Esophagus muscularis mucosa (tissue), 4 donors: ENCODE results near the gene GOLGA1. TPM values are rescaled to one million over a fixed set of nuclear protein-coding genes. Genes with fewer than 3 reads are reported as not detected.

Experiments used
- DNase-seq: peaks from one replicate; pipeline ENCODE4 v3.0.0-alpha.2; 2017; ENCODE audit errors: extremely low spot score
- H3K27ac ChIP-seq, 4 donors: fragments of 200-600 bp; sonication (generic); replicated peaks in 1 of 4; 1 replicate in 3 of 4; 2 replicates in 1 of 4; pipeline ENCODE4 v1.5.1; 2016 to 2019; ENCODE audit warnings: mild to moderate bottlenecking in 1 of 4
- H3K27me3 ChIP-seq, 4 donors: fragments of 200-600 bp; sonication (generic); one replicate each; pipeline versions ENCODE4 v1.5.1 to v1.6.0; 2016 to 2019
- H3K36me3 ChIP-seq, 4 donors: fragments of 200-600 bp; sonication (generic); one replicate each; pipeline ENCODE4 v1.5.1; 2016 to 2019
- H3K4me1 ChIP-seq, 4 donors: fragments of 200-600 bp; sonication (generic); one replicate each; pipeline ENCODE4 v1.5.1; 2016 to 2019
- H3K4me3 ChIP-seq, 4 donors: fragments of 200-600 bp; sonication (generic); 1 replicate in 2 of 4; 2 replicates in 2 of 4; pipeline ENCODE4 v1.5.1; 2016 to 2019; ENCODE audit warnings: mild to moderate bottlenecking in 4 of 4, moderate library complexity in 1 of 4
- H3K9me3 ChIP-seq, 4 donors: fragments of 200-600 bp; sonication (generic); 1 replicate in 3 of 4; 2 replicates in 1 of 4; pipeline ENCODE4 v1.5.1; 2016 to 2019
- EP300 ChIP-seq: sonication (generic); formaldehyde crosslinking; IDR thresholded peaks from one replicate; pipeline ENCODE4 v1.6.1; 2017; ENCODE audit warnings: antibody characterized with exemption
- POLR2A ChIP-seq: fragments of 450-650 bp; IDR thresholded peaks from one replicate; pipeline ENCODE4 v1.6.1; 2017; ENCODE audit warnings: antibody characterized with exemption, moderate library complexity, mild to moderate bottlenecking, low read depth
- POLR2AphosphoS5 ChIP-seq, 2 donors: sonication (generic); formaldehyde crosslinking; IDR thresholded peaks; one replicate each; pipeline ENCODE4 v1.6.1; 2017; ENCODE audit warnings: antibody characterized with exemption in 2 of 2
- WGBS: methylation state at CpG from one replicate; pipeline ENCODE4 v1.1.5; 2018; 5-methylcytosine and 5-hydroxymethylcytosine counted together
- intact Hi-C: fragments of 100-400 bp; cut with DNase I; formaldehyde crosslinking; loops from one replicate; pipeline ENCODE4 v1.15.1; 2023
- total RNA-seq, 4 donors: library from RNA; depleted of rRNA; stranded (reverse); fragments of >200 nt; gene quantifications; one replicate each; pipeline versions ENCODE4 v1.1.0 to v1.2.1, GENCODE V29; 2016
- TF ChIP-seq, protein P1 (sequence below), 3 experiments: fragments of 200-600 bp in 2 of 3; fragments of 450-650 bp in 1 of 3; sonication (generic) in 2 of 3; IDR thresholded peaks; one replicate each; pipeline ENCODE4 v1.5.1; 2017 to 2019; ENCODE audit warnings: antibody characterized with exemption in 3 of 3, mild to moderate bottlenecking in 2 of 3, moderate library complexity in 1 of 3

Gene GOLGA1
- total RNA-seq, 4 donors from 2014 or later: 22.5 to 26.5 (median 24.7) TPM

DNA sequence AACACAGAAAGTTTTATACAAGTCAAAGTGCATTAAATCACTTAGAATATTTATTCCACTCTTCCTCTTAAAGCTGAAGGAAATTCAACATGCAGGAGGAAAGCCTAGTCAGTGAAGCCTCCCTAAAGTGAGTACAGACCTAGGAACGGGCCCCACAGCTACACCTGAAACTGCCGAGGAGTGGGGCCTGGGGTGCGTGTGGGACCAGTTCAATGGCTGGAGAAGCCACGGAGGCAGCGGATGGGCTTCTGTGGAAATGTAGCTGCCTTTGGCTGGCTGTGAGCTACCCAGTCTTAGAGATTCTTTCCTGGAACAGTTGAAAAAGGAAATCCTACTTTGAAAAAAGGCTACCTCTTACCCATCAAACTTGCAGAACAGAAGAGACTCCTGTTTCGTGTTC lies 62.4 kb downstream of the GOLGA1 start:
- H3K27ac ChIP-seq: no peak overlapping the region
- DNase-seq: no peak
- H3K9me3 ChIP-seq: no peaks in the 10 kb centered on the region
- no peak overlapping the region for H3K4me3 ChIP-seq
- TF ChIP-seq POLR2A (no peak), EP300 (no peak), POLR2AphosphoS5 (IDR thresholded peaks at IDR 0.05) (no peak)
- TF ChIP-seq, protein P1, sequence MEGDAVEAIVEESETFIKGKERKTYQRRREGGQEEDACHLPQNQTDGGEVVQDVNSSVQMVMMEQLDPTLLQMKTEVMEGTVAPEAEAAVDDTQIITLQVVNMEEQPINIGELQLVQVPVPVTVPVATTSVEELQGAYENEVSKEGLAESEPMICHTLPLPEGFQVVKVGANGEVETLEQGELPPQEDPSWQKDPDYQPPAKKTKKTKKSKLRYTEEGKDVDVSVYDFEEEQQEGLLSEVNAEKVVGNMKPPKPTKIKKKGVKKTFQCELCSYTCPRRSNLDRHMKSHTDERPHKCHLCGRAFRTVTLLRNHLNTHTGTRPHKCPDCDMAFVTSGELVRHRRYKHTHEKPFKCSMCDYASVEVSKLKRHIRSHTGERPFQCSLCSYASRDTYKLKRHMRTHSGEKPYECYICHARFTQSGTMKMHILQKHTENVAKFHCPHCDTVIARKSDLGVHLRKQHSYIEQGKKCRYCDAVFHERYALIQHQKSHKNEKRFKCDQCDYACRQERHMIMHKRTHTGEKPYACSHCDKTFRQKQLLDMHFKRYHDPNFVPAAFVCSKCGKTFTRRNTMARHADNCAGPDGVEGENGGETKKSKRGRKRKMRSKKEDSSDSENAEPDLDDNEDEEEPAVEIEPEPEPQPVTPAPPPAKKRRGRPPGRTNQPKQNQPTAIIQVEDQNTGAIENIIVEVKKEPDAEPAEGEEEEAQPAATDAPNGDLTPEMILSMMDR (IDR thresholded peaks at IDR 0.05): no peak
- intact Hi-C loops: no loop called here
- 88% methylated on average over 5 of the region's 6 CpGs for WGBS
- H3K36me3 ChIP-seq: peaks cover 59 to 100% (median 98%) of the 10 kb centered on the region in 4 donors
- H3K4me1 ChIP-seq: peaks cover 2 to 18% (median 7%) of the 10 kb centered on the region in 4 donors
- no peaks in the 10 kb centered on the region for H3K27me3 ChIP-seq

DNA sequence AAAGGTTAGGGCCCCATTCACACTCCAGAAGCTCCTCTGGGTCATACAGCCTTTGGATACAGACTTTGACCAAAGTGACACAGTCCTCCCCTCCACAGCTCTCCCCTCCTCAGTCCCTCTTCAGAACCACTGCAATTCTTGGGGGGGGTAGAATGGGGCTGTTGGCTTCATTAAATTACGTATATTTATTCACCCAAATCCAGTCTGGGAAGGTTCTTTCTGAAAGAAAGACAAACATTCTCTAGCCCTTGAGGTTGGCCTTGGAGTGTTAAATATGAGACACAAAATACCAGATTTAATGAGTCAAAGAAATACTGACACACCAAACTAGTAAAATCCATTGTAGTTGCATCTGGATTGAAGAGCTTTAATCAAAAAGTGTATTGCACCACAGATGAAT lies 62.9 kb downstream of the GOLGA1 start:
- WGBS: 81% methylated on average over 1 of the region's 1 CpG
- H3K36me3 ChIP-seq: peaks cover 59 to 97% (median 96%) of the 10 kb centered on the region in 4 donors

DNA sequence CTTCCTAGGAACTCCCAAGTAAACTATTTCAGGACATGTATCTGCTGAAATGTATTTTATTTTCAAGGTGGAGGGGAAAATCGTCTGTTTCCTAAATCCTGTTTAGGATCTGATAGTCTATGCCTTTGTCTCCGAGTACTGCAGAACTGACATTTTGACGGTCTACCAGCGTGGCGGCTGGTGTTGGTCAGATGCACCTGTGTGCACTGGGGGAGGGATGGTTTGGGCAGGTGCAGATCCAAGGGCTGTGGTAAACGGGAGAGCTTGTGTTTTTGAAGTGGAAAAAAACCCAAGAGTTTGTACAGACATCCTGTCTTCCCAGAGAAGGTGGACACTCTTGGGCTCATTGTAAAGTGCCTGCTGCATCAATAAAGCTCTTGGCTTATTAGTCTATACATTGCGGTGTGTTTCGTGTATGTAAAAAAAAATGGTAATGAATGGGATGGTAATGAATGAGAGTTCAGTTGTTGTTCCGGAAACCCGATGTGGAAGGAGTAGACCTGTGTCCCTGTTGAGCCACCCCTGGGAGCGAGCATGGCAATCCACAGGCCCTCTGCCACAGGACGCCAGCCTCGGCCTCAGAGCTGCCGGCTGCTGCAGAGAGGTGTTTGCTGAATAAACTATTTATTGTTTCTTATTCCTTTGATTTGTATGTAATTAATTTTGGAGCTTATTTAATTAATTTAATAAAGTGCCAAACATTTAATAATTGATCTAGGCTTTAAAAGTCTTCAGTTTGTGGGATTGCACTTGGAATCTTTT lies 63.7 kb downstream of the GOLGA1 start:
- 86% methylated on average over 14 of the region's 14 CpGs for WGBS
- peaks cover 56 to 90% (median 89%) of the 10 kb centered on the region in 4 donors for H3K36me3 ChIP-seq
- intact Hi-C loops: no loop called here

More for the DNA sequence above, 62.9 kb downstream of the GOLGA1 start:
- intact Hi-C loops: no loop called here
- TF ChIP-seq POLR2A (no peak), EP300 (no peak), POLR2AphosphoS5 (IDR thresholded peaks at IDR 0.05) (no peak)
- TF ChIP-seq, protein P1 (IDR thresholded peaks at IDR 0.05): no peak
- Histone ChIP-seq H3K4me3 (no peak overlapping the region), H3K4me1 (peaks cover 7 to 23% (median 12%) of the 10 kb centered on the region in 4 donors), H3K27ac (no peak overlapping the region), H3K9me3 (no peaks in the 10 kb centered on the region), H3K27me3 (no peaks in the 10 kb centered on the region)
- DNase-seq: no peak

DNA sequence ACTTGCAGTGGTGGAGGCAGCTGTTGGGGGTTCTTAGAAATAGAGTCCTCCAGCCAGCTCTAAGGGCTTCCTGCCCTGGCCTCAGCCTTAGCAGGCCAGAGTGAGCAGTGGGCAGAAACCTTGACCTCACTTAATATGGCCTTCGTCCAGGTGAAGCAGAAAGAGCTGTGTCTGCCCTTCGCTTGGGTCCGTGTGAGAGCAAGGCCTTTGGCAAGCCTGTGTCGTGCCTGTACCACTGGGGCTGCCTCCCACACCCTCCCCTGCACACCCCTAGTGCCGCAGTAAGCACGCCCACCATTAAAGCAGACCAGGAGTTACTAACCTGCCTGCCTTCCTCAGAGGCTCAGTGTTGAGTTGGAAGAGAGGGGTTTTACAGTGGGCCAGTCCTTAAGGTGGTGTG lies 65.4 kb downstream of the GOLGA1 start:
- TF ChIP-seq, protein P1 (IDR thresholded peaks at IDR 0.05): no peak
- no peak for TF ChIP-seq EP300
- no peak for TF ChIP-seq POLR2AphosphoS5 (IDR thresholded peaks at IDR 0.05)
- TF ChIP-seq POLR2A: no peak
- no peaks in the 10 kb centered on the region for H3K27me3 ChIP-seq
- H3K4me1 ChIP-seq: peaks cover 32 to 47% (median 37%) of the 10 kb centered on the region in 4 donors
- H3K36me3 ChIP-seq: peaks cover 39 to 73% (median 72%) of the 10 kb centered on the region in 4 donors
- no peak overlapping the region for H3K27ac ChIP-seq
- intact Hi-C loops: no loop called here
- DNase-seq: no peak
- WGBS: no CpG with 5 or more reads among the region's 6 CpGs
- no peaks in the 10 kb centered on the region for H3K9me3 ChIP-seq
- no peak overlapping the region for H3K4me3 ChIP-seq

More for the DNA sequence above, 63.7 kb downstream of the GOLGA1 start:
- Histone ChIP-seq H3K4me1 (peaks cover 15 to 31% (median 20%) of the 10 kb centered on the region in 4 donors), H3K27me3 (no peaks in the 10 kb centered on the region), H3K9me3 (no peaks in the 10 kb centered on the region), H3K4me3 (no peak overlapping the region), H3K27ac (no peak overlapping the region)
- no peak for DNase-seq
- TF ChIP-seq POLR2AphosphoS5 (IDR thresholded peaks at IDR 0.05): no peak
- TF ChIP-seq, protein P1 (IDR thresholded peaks at IDR 0.05): no peak
- TF ChIP-seq EP300: no peak
- no peak for TF ChIP-seq POLR2A
